Fibroblast of lung (primary cell): ENCODE data around the gene CLPX.

ENCODE experiments used
- CTCF ChIP-seq, 2 donors: IDR thresholded peaks in 1 of 2; conservative IDR thresholded peaks in 1 of 2; 1 replicate in 1 of 2; 2 replicates in 1 of 2; pipeline ENCODE4 v1.5.1; 2011 to 2012; ENCODE audit warnings: low read length in 2 of 2, control low read depth in 1 of 2, inconsistent platforms in 1 of 2, low read depth in 1 of 2, mild to moderate bottlenecking in 1 of 2
- EZH2 ChIP-seq: IDR thresholded peaks from 2 replicates; pipeline ENCODE4 v1.5.1; 2012; ENCODE audit warnings: low read length, control low read depth, mild to moderate bottlenecking; ENCODE audit errors: missing control alignments

- TF ChIP-seq CTCF (conservative IDR thresholded peaks at IDR 0.05 in 1 of 2, IDR thresholded peaks at IDR 0.05 in 1 of 2; ENCODE audit: low read depth in 1 of 2, low read length in 2 of 2) (no peak), EZH2 (no peak)
Measured at GRCh38 chr15:65219137-65219536, 34.0 kb upstream of the CLPX start.
